ENCODE measurements around the gene PCNX1.

DNA sequence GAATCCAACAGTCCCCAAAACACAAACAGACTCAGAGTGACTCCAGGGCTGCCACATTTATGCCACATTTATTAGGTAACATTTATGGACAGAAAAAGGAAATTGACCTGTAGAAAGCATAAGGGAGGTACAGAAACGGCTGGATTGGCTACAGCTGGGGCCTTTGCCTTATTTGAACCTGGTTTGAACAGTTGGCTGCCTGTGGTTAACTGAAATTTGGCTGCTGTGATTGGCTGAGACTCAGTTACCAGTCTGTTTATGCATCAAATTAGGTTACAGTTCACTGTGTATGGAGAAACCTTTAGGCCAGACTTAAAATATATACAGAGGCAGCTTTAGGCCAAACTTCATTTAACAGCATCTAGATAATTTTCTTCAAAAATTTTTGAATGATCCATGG is 27.8 kb upstream of the PCNX1 start:
- TF ChIP-seq, protein P1, sequence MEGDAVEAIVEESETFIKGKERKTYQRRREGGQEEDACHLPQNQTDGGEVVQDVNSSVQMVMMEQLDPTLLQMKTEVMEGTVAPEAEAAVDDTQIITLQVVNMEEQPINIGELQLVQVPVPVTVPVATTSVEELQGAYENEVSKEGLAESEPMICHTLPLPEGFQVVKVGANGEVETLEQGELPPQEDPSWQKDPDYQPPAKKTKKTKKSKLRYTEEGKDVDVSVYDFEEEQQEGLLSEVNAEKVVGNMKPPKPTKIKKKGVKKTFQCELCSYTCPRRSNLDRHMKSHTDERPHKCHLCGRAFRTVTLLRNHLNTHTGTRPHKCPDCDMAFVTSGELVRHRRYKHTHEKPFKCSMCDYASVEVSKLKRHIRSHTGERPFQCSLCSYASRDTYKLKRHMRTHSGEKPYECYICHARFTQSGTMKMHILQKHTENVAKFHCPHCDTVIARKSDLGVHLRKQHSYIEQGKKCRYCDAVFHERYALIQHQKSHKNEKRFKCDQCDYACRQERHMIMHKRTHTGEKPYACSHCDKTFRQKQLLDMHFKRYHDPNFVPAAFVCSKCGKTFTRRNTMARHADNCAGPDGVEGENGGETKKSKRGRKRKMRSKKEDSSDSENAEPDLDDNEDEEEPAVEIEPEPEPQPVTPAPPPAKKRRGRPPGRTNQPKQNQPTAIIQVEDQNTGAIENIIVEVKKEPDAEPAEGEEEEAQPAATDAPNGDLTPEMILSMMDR (IDR thresholded peaks at IDR 0.05; ENCODE audit: insufficient read depth, low read length, poor library complexity, severe bottlenecking): no peak
- TF ChIP-seq EZH2phosphoT487 (conservative IDR thresholded peaks at IDR 0.05; ENCODE audit: low read length): no peak

Data from SU-DHL-6 (cell line).